ENCODE results near the gene AWAT2.

The AWAT2 gene

DNA sequence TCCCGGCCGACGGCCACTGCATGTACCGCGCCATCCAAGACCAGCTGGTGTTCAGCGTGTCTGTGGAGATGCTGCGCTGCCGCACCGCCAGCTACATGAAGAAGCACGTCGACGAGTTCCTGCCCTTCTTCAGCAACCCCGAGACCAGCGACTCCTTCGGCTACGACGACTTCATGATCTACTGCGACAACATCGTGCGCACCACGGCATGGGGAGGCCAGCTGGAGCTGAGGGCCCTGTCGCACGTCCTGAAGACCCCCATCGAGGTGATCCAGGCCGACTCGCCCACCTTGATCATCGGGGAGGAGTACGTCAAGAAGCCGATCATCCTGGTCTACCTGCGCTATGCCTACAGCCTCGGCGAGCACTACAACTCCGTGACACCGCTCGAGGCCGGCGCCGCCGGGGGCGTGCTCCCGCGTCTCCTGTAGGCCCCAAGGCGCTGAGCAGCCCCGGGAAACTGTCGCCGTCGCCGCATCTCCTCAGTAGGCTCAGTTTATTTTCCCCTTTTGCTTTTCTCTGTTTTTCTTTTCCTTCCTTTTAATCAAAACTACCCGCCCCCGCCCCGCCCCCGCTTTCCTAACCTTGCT is 13.3 kb upstream of the AWAT2 start:
- Histone ChIP-seq H3K9me3 (ENCODE audit: control insufficient read depth, low read length) (no peaks in the 10 kb centered on the region), H3K36me3 (ENCODE audit: control insufficient read depth, insufficient read depth, low read length, severe bottlenecking) (no peaks in the 10 kb centered on the region), H3K27me3 (replicated peaks; ENCODE audit: control insufficient read depth, insufficient read depth, low read length) (peaks cover 21% of the 10 kb centered on the region), H3K4me1 (ENCODE audit: control insufficient read depth, insufficient read depth, low read length) (no peaks in the 10 kb centered on the region), H3K4me3 (ENCODE audit: low read length) (no peak overlapping the region), H3K9ac (ENCODE audit: low read length) (no peak overlapping the region)
- DNase-seq (ENCODE audit: low read depth), result no peak

DNA sequence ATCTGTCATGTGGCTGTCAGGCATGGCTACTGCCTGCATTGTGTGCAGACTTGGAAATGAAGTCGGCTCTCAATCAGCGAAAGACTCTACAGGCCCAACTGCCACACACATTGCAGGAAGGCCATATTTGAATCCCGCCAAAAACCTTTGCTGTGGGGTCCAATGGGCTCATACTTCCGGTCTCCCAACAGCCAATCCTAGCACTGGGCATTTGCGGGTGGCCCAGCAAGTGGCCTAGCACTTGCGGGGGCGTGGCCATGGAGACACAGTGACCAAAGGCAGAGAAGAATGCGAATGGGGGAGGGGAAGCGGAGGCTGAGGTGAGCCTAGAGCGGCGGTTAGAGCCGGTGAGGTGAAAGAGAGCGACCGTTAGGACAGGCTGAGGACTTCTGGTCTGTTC is 12.3 kb upstream of the AWAT2 start, which contains the start of gene OTUD6A:
TSS of gene OTUD6A (plus strand) at position 382 of the 400 bp plus-strand sequence. CDS start 68 bp downstream, outside the sequence.
- Histone ChIP-seq H3K36me3 (ENCODE audit: control insufficient read depth, insufficient read depth, low read length, severe bottlenecking) (no peaks in the 10 kb centered on the region), H3K27me3 (replicated peaks; ENCODE audit: control insufficient read depth, insufficient read depth, low read length) (peaks cover 22% of the 10 kb centered on the region), H3K4me1 (ENCODE audit: control insufficient read depth, insufficient read depth, low read length) (no peaks in the 10 kb centered on the region), H3K4me3 (ENCODE audit: low read length) (no peak within 1 kb of the TSS), H3K9me3 (ENCODE audit: control insufficient read depth, low read length) (no peaks in the 10 kb centered on the region), H3K9ac (ENCODE audit: low read length) (no peak within 1 kb of the TSS)
- no peak for DNase-seq (ENCODE audit: low read depth)

DNA sequence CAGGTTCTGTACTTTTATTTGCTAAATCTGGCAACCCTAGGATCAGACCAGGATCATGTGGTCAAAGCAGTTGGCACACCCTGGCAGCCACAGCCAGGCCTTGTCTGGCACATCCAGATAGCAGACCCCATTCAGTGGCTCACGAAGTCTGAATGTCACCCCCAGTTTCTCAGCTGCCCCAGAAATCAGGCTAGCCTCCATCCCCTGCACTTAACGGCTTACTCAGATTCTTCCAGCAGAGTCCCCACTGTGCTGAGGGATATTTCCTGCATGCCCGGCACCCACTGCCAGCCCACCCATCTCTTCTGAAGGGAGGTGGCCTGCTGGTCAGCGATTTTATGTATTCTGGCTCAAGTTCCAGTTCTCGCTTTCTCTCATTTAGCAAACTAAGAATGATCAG is 4.7 kb upstream of the AWAT2 start:
- Histone ChIP-seq H3K36me3 (ENCODE audit: control insufficient read depth, insufficient read depth, low read length, severe bottlenecking) (no peaks in the 10 kb centered on the region), H3K27me3 (replicated peaks; ENCODE audit: control insufficient read depth, insufficient read depth, low read length) (peaks cover 31% of the 10 kb centered on the region), H3K4me1 (ENCODE audit: control insufficient read depth, insufficient read depth, low read length) (no peaks in the 10 kb centered on the region), H3K9ac (ENCODE audit: low read length) (no peak overlapping the region), H3K4me3 (ENCODE audit: low read length) (no peak overlapping the region), H3K9me3 (ENCODE audit: control insufficient read depth, low read length) (no peaks in the 10 kb centered on the region)
- no peak for DNase-seq (ENCODE audit: low read depth)

DNA sequence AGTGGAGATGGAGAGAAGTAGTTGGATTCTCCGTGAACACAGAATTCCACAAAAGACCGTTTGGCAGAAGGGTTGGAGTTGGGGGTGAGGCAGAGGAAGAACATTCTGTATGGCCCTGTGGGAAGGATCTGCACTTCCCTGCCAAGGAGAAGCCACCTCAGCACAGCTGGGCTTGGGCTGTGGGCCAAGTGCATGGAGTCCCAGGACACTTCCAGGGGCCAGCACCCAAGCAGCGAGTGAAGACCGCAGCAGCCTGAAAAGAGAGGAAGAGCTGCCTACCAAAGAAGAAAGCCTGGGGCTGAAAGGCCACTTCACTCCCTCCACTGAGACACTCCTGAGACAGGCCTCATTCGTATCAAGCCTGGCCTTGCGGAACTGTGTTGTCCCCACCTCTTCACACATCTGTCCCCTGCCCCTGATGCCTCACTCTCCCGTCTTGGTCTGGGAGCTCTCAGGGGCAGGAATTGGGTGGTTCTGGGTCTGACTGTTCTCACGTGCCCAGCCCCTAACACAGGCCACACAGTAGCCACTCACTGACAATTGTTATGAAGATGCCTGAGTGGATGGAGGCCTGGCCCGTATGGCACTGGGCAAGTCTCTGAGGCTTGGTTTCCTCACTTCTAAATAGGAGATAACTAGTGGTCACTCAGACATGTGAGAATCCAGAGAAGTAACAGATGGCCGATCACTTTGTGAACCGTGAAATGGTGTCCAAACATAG is 3.3 kb upstream of the AWAT2 start:
- Histone ChIP-seq H3K27me3 (replicated peaks; ENCODE audit: control insufficient read depth, insufficient read depth, low read length) (peaks cover 28% of the 10 kb centered on the region), H3K36me3 (ENCODE audit: control insufficient read depth, insufficient read depth, low read length, severe bottlenecking) (no peaks in the 10 kb centered on the region), H3K4me1 (ENCODE audit: control insufficient read depth, insufficient read depth, low read length) (no peaks in the 10 kb centered on the region), H3K4me3 (ENCODE audit: low read length) (no peak overlapping the region), H3K9me3 (ENCODE audit: control insufficient read depth, low read length) (no peaks in the 10 kb centered on the region), H3K9ac (ENCODE audit: low read length) (no peak overlapping the region)
- no peak for DNase-seq (ENCODE audit: low read depth)

DNA sequence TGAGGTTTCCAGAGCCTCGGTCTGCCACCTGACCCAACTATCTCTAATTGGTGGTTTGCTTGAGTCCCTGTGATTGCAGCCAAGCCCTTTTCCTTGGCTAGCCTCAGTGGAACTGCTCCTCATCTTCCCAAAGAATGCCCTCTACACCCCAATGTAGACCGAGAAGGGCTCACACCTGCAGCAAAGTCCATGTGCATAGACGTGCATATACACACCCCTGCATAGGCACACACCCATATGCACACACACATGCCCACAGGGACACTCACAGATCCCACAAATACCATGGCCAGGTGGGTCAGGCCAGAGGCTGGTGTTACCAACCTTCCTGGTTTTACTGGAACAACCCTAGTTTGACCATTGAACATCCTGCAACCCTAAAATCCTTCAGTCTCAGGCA is 332 bp downstream of the AWAT2 start:
- no peaks in the 10 kb centered on the region for H3K9me3 ChIP-seq (ENCODE audit: control insufficient read depth, low read length)
- H3K27me3 ChIP-seq (replicated peaks; ENCODE audit: control insufficient read depth, insufficient read depth, low read length), result peaks cover 19% of the 10 kb centered on the region
- peaks cover 7% of the 10 kb centered on the region for H3K4me1 ChIP-seq (ENCODE audit: control insufficient read depth, insufficient read depth, low read length)
- H3K9ac ChIP-seq (ENCODE audit: low read length), result no peak overlapping the region
- no peak for DNase-seq (ENCODE audit: low read depth)
- no peaks in the 10 kb centered on the region for H3K36me3 ChIP-seq (ENCODE audit: control insufficient read depth, insufficient read depth, low read length, severe bottlenecking)
- no peak overlapping the region for H3K4me3 ChIP-seq (ENCODE audit: low read length)

DNA sequence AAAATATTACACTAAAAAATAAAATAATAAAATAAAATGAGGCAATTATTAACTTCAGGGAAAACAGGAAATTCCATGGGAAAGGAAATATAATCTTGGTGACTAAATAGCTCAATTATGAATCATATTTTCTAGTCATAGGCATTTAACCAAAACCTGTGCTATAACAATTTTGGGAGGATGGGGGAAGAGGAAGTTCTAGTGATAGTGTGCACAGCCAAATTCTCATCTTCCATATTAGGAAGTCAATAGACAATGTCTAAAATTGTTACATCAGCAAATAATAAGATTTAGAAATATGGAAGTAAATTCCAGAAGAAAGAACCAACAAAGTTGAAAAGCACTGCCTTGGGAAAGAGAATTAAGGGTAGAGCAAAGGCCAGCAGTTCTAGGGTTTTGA is 2.8 kb downstream of the AWAT2 start:
- Histone ChIP-seq H3K4me3 (ENCODE audit: low read length) (no peak overlapping the region), H3K4me1 (ENCODE audit: control insufficient read depth, insufficient read depth, low read length) (peaks cover 7% of the 10 kb centered on the region), H3K27me3 (replicated peaks; ENCODE audit: control insufficient read depth, insufficient read depth, low read length) (peaks cover 15% of the 10 kb centered on the region), H3K9ac (ENCODE audit: low read length) (no peak overlapping the region), H3K36me3 (ENCODE audit: control insufficient read depth, insufficient read depth, low read length, severe bottlenecking) (no peaks in the 10 kb centered on the region), H3K9me3 (ENCODE audit: control insufficient read depth, low read length) (peaks cover 5% of the 10 kb centered on the region)
- no peak for DNase-seq (ENCODE audit: low read depth)

DNA sequence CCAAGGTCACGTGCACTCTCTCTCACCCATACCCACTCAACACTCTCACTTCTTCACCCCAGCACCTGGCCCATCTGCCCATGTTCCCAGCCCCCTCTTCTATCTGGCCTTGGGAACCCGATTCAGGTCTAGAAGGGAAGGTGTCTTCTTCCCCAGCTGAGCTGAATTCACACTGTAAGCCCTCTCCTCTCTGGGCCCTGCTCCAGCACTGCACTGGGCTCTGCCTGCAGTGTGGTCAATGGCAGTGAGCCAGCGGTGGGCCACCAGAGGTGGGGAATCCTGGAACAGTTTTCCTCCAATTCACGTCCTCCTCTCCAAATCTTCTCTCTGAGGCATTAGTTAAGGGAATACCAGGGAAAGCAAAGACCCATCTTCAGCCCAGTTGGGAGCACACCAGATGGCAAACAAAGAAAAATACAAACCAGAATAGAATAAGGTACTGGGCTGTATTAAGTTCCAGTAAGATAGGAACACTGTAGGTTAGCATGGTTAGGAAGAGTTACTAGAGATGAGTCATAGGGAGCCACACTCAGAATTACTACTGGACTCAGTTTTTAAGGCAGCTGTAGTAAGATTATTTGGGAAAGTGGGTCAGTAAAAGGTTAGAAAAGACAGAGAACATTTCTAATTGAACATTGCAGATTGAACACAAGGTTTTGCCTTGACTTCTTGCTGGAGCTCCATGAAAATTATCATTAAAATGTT is 5.0 kb downstream of the AWAT2 start:
- no peak overlapping the region for H3K9ac ChIP-seq (ENCODE audit: low read length)
- H3K27me3 ChIP-seq (replicated peaks; ENCODE audit: control insufficient read depth, insufficient read depth, low read length), result peaks cover 16% of the 10 kb centered on the region
- peaks cover 7% of the 10 kb centered on the region for H3K4me1 ChIP-seq (ENCODE audit: control insufficient read depth, insufficient read depth, low read length)
- DNase-seq (ENCODE audit: low read depth), result no peak
- peaks cover 5% of the 10 kb centered on the region for H3K9me3 ChIP-seq (ENCODE audit: control insufficient read depth, low read length)
- no peak overlapping the region for H3K4me3 ChIP-seq (ENCODE audit: low read length)
- no peaks in the 10 kb centered on the region for H3K36me3 ChIP-seq (ENCODE audit: control insufficient read depth, insufficient read depth, low read length, severe bottlenecking)

DNA sequence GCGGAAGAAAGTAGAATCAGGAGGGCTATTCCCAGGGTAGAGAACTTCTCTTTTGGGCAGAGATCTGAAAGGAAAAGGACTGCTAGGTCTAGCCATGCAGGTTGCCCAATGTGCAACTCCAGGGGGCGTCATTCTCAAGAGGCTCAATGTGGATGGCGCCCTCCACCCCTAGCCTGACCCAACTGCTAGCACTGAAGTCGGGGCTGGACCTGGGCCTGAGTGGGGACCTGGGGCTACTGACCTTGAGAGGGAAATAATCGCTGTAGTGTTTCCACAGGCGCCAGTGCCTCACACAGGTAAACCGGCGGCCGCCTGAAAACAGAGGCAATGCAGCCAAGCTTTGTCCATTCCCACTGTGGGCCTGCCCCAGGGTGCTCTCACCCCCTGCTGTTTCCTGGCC is 6.1 kb downstream of the AWAT2 start:
- Histone ChIP-seq H3K9ac (ENCODE audit: low read length) (no peak overlapping the region), H3K4me1 (ENCODE audit: control insufficient read depth, insufficient read depth, low read length) (peaks cover 7% of the 10 kb centered on the region), H3K9me3 (ENCODE audit: control insufficient read depth, low read length) (peaks cover 5% of the 10 kb centered on the region), H3K27me3 (replicated peaks; ENCODE audit: control insufficient read depth, insufficient read depth, low read length) (peaks cover 7% of the 10 kb centered on the region), H3K36me3 (ENCODE audit: control insufficient read depth, insufficient read depth, low read length, severe bottlenecking) (no peaks in the 10 kb centered on the region), H3K4me3 (ENCODE audit: low read length) (no peak overlapping the region)
- no peak for DNase-seq (ENCODE audit: low read depth)

DNA sequence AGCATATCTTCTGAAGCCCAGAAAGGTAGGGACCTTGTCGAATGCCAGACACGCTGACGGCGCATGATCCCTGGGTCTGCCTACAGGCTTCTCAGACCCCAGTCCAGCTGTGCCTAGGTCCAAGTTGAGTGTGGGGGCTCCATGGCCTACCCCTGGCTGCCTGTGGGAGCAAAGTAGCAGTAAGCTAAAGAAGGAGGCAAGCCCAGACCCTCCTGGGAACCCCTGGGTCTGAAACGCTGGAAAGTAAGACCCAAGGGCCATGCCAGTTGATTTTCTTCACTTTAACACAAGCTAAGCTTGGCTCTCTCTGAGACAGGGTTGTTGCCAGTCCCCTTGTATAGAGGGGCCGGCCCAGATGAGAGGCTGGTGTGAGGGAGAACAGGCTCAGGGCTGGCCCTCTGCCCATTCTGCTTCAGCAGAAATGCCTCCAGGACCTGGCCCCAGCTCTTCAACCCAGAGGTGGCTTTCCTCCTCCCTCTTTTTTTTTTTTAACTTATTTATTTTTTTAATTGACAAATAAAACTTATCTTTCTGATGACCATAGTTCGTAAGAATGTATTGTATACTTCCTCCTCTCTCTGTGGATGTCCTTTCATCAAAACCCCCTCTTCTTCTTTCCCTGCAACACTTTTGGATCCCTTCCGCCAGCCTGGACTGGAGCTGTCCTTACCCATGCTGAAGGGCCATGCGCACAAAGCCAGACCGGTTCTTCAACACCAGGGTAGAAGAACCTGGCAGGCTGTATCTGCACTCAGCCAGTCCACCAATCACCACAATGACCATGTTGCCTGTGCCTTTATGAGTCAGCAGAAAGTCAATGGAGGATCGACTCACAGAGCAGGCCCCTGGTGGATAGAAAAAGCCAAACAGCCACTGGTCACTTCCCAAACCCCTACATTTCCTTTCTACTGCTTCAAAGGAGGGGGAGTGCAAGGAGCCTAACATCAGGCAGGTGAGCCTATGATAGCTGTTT is 7.1 kb downstream of the AWAT2 start:
- peaks cover 5% of the 10 kb centered on the region for H3K9me3 ChIP-seq (ENCODE audit: control insufficient read depth, low read length)
- peaks cover 7% of the 10 kb centered on the region for H3K27me3 ChIP-seq (replicated peaks; ENCODE audit: control insufficient read depth, insufficient read depth, low read length)
- H3K9ac ChIP-seq (ENCODE audit: low read length), result no peak overlapping the region
- peaks cover 7% of the 10 kb centered on the region for H3K4me1 ChIP-seq (ENCODE audit: control insufficient read depth, insufficient read depth, low read length)
- no peaks in the 10 kb centered on the region for H3K36me3 ChIP-seq (ENCODE audit: control insufficient read depth, insufficient read depth, low read length, severe bottlenecking)
- no peak for DNase-seq (ENCODE audit: low read depth)
- H3K4me3 ChIP-seq (ENCODE audit: low read length), result no peak overlapping the region

DNA sequence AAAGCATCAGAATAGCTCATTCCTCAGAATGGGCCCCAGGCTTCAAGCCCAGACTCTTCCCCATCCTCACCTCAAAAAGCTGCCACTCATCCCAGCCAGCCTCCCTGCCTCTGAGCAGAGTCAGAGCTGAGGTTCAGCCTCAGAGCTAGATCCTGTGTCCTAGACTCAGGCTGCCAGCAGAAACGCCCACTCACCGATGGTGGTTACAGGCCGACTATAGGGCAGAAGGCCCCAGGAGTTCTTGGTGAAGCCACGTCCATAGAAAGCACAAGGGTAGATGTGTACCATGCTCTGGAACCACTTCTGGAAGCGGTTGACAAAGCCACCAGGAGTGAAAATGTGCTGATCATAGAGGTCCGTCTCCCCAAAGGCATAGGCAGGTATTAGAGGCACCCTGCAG is 7.7 kb downstream of the AWAT2 start:
- no peak for DNase-seq (ENCODE audit: low read depth)
- Histone ChIP-seq H3K27me3 (replicated peaks; ENCODE audit: control insufficient read depth, insufficient read depth, low read length) (peaks cover 7% of the 10 kb centered on the region), H3K9ac (ENCODE audit: low read length) (no peak overlapping the region), H3K9me3 (ENCODE audit: control insufficient read depth, low read length) (peaks cover 9% of the 10 kb centered on the region), H3K4me1 (ENCODE audit: control insufficient read depth, insufficient read depth, low read length) (peaks cover under 1% of the 10 kb centered on the region), H3K4me3 (ENCODE audit: low read length) (no peak overlapping the region), H3K36me3 (ENCODE audit: control insufficient read depth, insufficient read depth, low read length, severe bottlenecking) (no peaks in the 10 kb centered on the region)

DNA sequence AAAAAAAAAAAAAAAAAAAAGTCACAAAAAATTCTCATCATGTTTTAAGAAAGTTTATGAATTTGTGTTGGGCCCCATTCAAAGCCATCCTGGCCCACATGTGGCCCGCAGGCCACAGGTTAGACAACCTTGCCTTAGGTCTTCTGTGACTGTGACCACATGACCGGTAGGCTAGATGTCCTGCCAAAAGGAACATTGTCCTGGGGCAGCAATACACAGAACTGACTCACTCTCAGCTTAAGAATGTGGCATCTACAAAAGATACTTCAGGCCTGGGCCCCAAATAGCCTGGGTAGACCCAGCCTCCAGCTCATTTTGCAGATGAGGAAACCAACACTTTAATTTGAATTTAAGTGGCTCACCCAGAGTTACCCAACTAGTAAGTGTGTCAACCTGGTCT is 10.0 kb downstream of the AWAT2 start:
- no peak overlapping the region for H3K9ac ChIP-seq (ENCODE audit: low read length)
- H3K36me3 ChIP-seq (ENCODE audit: control insufficient read depth, insufficient read depth, low read length, severe bottlenecking), result no peaks in the 10 kb centered on the region
- H3K27me3 ChIP-seq (replicated peaks; ENCODE audit: control insufficient read depth, insufficient read depth, low read length), result peaks cover 12% of the 10 kb centered on the region
- peak; percentile 6 for DNase-seq (ENCODE audit: low read depth)
- no peak overlapping the region for H3K4me3 ChIP-seq (ENCODE audit: low read length)
- peaks cover 9% of the 10 kb centered on the region for H3K9me3 ChIP-seq (ENCODE audit: control insufficient read depth, low read length)
- no peaks in the 10 kb centered on the region for H3K4me1 ChIP-seq (ENCODE audit: control insufficient read depth, insufficient read depth, low read length)
